ENCODE measurements around the gene DDX52.
A peak's percentile ranks its signal among the peaks of the same experiment; 100 is the strongest.

The DDX52 gene

GRCh38 chr17:37607637-37608331 lies 35.5 kb downstream of the DDX52 start:
- DNase-seq (ENCODE audit: low read depth): no peak
- TF ChIP-seq POLR2A (IDR thresholded peaks at IDR 0.05; ENCODE audit: extremely low read depth, insufficient read length) (no peak), MYC (IDR thresholded peaks at IDR 0.05; ENCODE audit: low read depth, low read length) (no peak), MAX (IDR thresholded peaks at IDR 0.05; ENCODE audit: low read depth, low read length) (no peak)
- TF ChIP-seq, protein P1, sequence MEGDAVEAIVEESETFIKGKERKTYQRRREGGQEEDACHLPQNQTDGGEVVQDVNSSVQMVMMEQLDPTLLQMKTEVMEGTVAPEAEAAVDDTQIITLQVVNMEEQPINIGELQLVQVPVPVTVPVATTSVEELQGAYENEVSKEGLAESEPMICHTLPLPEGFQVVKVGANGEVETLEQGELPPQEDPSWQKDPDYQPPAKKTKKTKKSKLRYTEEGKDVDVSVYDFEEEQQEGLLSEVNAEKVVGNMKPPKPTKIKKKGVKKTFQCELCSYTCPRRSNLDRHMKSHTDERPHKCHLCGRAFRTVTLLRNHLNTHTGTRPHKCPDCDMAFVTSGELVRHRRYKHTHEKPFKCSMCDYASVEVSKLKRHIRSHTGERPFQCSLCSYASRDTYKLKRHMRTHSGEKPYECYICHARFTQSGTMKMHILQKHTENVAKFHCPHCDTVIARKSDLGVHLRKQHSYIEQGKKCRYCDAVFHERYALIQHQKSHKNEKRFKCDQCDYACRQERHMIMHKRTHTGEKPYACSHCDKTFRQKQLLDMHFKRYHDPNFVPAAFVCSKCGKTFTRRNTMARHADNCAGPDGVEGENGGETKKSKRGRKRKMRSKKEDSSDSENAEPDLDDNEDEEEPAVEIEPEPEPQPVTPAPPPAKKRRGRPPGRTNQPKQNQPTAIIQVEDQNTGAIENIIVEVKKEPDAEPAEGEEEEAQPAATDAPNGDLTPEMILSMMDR (IDR thresholded peaks at IDR 0.05; ENCODE audit: low read depth, low read length): no peak
- H3K4me3 ChIP-seq (ENCODE audit: low read depth, low read length): peak overlapping the region; percentile 85

DNA sequence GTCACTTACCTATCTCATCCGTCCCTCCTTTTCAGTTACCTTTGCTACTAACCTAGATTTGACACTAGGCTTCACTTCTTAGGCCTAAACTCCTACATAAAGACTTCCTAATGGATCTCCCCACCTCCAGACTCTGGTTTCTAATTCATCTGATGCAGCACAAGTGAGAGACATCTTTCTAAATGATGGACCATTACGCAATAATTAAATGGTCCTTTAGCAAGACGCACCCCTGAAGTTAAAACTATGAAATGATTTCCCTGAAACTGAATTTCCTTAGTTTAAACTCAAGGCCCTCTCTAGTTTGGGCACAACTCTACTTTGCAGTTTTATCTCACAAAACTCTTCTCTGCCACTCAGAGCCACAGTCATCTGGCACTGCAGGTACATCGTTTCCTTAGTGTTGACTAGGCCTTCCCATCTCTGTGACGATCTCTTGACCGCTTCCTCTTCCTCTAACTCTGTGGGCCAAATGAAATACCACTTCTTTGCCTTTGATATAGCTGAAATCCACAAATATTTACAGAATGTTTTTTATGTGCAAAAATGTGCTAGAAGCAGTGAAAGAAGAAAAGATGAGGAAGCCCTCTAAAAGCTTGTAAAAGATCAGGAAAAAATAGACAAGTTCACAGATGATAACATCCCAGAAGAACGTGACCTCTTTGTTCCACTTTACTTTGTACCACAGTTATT lies 37.3 kb downstream of the DDX52 start:
- DNase-seq (ENCODE audit: low read depth): peak; percentile 51
- H3K4me3 ChIP-seq (ENCODE audit: low read depth, low read length): no peak overlapping the region
- TF ChIP-seq MYC (IDR thresholded peaks at IDR 0.05; ENCODE audit: low read depth, low read length) (no peak), MAX (IDR thresholded peaks at IDR 0.05; ENCODE audit: low read depth, low read length) (no peak), POLR2A (IDR thresholded peaks at IDR 0.05; ENCODE audit: extremely low read depth, insufficient read length) (no peak)
- TF ChIP-seq, protein P1 (IDR thresholded peaks at IDR 0.05; ENCODE audit: low read depth, low read length): no peak

- TF ChIP-seq, protein P1 (IDR thresholded peaks at IDR 0.05; ENCODE audit: low read depth, low read length): no peak
- no peak for TF ChIP-seq MAX (IDR thresholded peaks at IDR 0.05; ENCODE audit: low read depth, low read length)
- no peak overlapping the region for H3K4me3 ChIP-seq (ENCODE audit: low read depth, low read length)
- DNase-seq (ENCODE audit: low read depth): no peak
Observed at GRCh38 chr17:37605081-37605480, 38.2 kb downstream of the DDX52 start.

- DNase-seq (ENCODE audit: low read depth): no peak
- H3K4me3 ChIP-seq (ENCODE audit: low read depth, low read length): no peak overlapping the region
- TF ChIP-seq MAX (IDR thresholded peaks at IDR 0.05; ENCODE audit: low read depth, low read length) (no peak), POLR2A (IDR thresholded peaks at IDR 0.05; ENCODE audit: extremely low read depth, insufficient read length) (no peak), MYC (IDR thresholded peaks at IDR 0.05; ENCODE audit: low read depth, low read length) (no peak)
- TF ChIP-seq, protein P1 (IDR thresholded peaks at IDR 0.05; ENCODE audit: low read depth, low read length): no peak
Observed at GRCh38 chr17:37604556-37604955, 38.7 kb downstream of the DDX52 start.

- no peak for DNase-seq (ENCODE audit: low read depth)
- no peak overlapping the region for H3K4me3 ChIP-seq (ENCODE audit: low read depth, low read length)
- TF ChIP-seq POLR2A (IDR thresholded peaks at IDR 0.05; ENCODE audit: extremely low read depth, insufficient read length) (no peak), MAX (IDR thresholded peaks at IDR 0.05; ENCODE audit: low read depth, low read length) (no peak), MYC (IDR thresholded peaks at IDR 0.05; ENCODE audit: low read depth, low read length) (no peak)
- TF ChIP-seq, protein P1 (IDR thresholded peaks at IDR 0.05; ENCODE audit: low read depth, low read length): no peak
Observed at GRCh38 chr17:37598145-37598544, 45.1 kb downstream of the DDX52 start.
